Thoracic aorta endothelial cell (primary cell): ENCODE data around the gene ZNF33B. TPM values are rescaled to one million over a fixed set of nuclear protein-coding genes. Genes with fewer than 3 reads are reported as not detected.

ENCODE experiments used
- small RNA-seq: library from RNA; depleted of rRNA; stranded (forward); fragments of <200 nt; gene quantifications from one replicate; pipeline ENCODE3, GENCODE V24; 2012
- total RNA-seq: library from RNA; depleted of rRNA; stranded (reverse); fragments of >200 nt; gene quantifications from 2 replicates; pipeline ENCODE4 v1.2.3, GENCODE V29; 2012

The ZNF33B gene
- 13.1 and 18.6 TPM in 2 replicates for total RNA-seq

GRCh38 chr10:42638055-42638820 is at the start of gene ZNF33B:
Gene ZNF33B, minus strand, starts transcription at chr10:42638570. Its CDS starts 1,642 bp downstream, at chr10:42636928.

Small RNA genes within 50 kb of the gene (small RNA-seq; reads per million reads assigned to genes)
- gene AL022345.1: not detected
- gene AL022345.2: not detected
- gene AL022345.3: not detected
- gene FXYD6P1: not detected
- not detected for gene RNU6-1170P

Other genes starting within 250 kb of the ZNF33B start
- gene BMS1, start 144.2 kb upstream of the ZNF33B start, total RNA-seq: 34.5 and 38.6 TPM in 2 replicates